Measurements from ENCODE around the gene PHF19. TPM values are rescaled to one million over a fixed set of nuclear protein-coding genes. Genes with fewer than 3 reads are reported as not detected.

Gene PHF19
- total RNA-seq, 2 donors from 2014 or later, result 19.9 to 37.6 TPM

DNA sequence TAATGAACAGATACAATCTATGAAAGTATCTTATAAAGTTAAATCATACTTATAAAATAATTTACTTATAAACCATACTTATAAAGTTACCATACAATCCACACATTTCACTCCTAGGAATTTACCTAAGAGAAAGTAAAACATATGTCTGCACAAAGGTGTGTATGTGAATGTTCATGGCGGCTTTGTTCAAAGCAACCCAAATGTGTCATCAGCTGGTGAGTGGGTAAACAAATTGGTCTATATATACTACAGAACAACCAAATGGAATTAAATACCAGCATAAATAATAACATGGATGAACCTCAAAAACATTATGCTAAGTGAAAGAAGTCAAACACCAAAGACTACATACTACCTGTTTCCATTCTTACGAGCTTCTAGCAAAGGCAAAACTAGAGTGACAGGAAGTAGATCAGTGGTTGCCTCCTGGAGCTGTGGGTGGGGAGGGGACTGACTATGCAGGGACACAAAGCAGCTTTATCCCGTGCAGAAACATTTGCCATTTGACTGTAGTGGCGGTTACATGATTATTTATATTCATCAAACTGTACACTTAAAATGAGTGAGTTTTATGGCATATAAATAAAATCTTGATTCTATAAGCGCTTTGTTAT lies 39.0 kb upstream of the PHF19 start:
- 50% methylated on average over 5 of the region's 5 CpGs for WGBS
- Histone ChIP-seq H3K36me3 (no peaks in the 10 kb centered on the region), H3K4me3 (no peak overlapping the region), H3K27me3 (replicated peaks; ENCODE audit: insufficient read depth) (no peaks in the 10 kb centered on the region), H3K27ac (peak overlapping the region; percentile 50 to 75), H3K4me1 (replicated peaks) (no peaks in the 10 kb centered on the region), H3K9me3 (no peaks in the 10 kb centered on the region)
- intact Hi-C loops (cut with DNase I), result loop anchor here (2.0 kb wide), 1 partner anchor 25 kb away; no protein-coding TSS in a partner anchor
- DNase-seq (ENCODE audit: low spot score), result peak; percentile 26
- TF ChIP-seq CTCF (IDR thresholded peaks at IDR 0.05) (no peak), POLR2AphosphoS5 (IDR thresholded peaks at IDR 0.05) (no peak)

- Histone ChIP-seq H3K36me3 (no peaks in the 10 kb centered on the region), H3K27ac (no peak overlapping the region), H3K4me3 (no peak overlapping the region), H3K4me1 (replicated peaks) (no peaks in the 10 kb centered on the region), H3K27me3 (replicated peaks; ENCODE audit: insufficient read depth) (no peaks in the 10 kb centered on the region), H3K9me3 (no peaks in the 10 kb centered on the region)
- WGBS, result 93% methylated on average over 6 of the region's 6 CpGs
- no peak for TF ChIP-seq CTCF (IDR thresholded peaks at IDR 0.05)
- TF ChIP-seq POLR2AphosphoS5 (IDR thresholded peaks at IDR 0.05), result no peak
- no peak for TF ChIP-seq POLR2A (IDR thresholded peaks at IDR 0.05)
- no peak for DNase-seq (ENCODE audit: low spot score)
- intact Hi-C loops (cut with DNase I), result no loop called here
Observed at GRCh38 chr9:120914953-120915352, 38.0 kb upstream of the PHF19 start.

- TF ChIP-seq POLR2AphosphoS5 (IDR thresholded peaks at IDR 0.05) (peak; percentile 5), POLR2A (IDR thresholded peaks at IDR 0.05) (no peak), CTCF (IDR thresholded peaks at IDR 0.05) (no peak)
- Histone ChIP-seq H3K4me1 (replicated peaks) (no peaks in the 10 kb centered on the region), H3K27me3 (replicated peaks; ENCODE audit: insufficient read depth) (no peaks in the 10 kb centered on the region), H3K9me3 (no peaks in the 10 kb centered on the region), H3K27ac (no peak overlapping the region), H3K4me3 (no peak overlapping the region), H3K36me3 (no peaks in the 10 kb centered on the region)
- DNase-seq (ENCODE audit: low spot score), result no peak
- intact Hi-C loops (cut with DNase I), result no loop called here
- WGBS, result 58% methylated on average over 3 of the region's 3 CpGs
Observed at GRCh38 chr9:120914396-120914795, 37.4 kb upstream of the PHF19 start.

DNA sequence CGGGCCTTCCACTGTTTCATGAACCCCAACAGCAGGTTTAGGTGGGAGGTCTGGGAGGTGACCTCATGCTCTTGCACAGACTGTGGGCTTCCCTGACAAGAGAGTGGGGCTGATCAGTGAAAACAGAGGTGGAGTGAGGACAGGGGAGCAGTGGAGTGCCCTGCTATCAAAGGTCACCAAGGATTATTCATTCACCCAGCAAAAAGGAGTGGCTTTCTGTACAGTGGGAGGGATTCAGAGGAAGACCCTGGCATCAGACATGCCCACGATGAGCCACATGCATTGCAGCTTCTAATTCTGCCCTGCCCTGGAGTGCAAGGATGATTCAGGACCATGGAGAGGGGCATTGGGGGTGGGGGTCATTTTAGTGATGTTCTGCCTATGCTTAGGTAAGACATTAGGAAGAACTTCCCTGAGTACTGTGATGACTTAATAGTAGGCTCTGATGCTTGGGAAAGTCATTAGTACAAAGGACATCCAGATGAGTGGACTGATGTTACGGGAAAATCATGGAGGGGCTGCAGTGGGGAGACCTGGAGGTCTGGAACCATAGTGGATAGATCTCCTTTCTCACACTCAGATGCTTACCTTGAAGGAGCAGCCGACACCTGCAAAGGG lies 36.8 kb upstream of the PHF19 start:
- no peak for TF ChIP-seq POLR2A (IDR thresholded peaks at IDR 0.05)
- no peak for TF ChIP-seq POLR2AphosphoS5 (IDR thresholded peaks at IDR 0.05)
- TF ChIP-seq CTCF (IDR thresholded peaks at IDR 0.05), result no peak
- no peak for DNase-seq (ENCODE audit: low spot score)
- no peaks in the 10 kb centered on the region for H3K4me1 ChIP-seq (replicated peaks)
- intact Hi-C loops (cut with DNase I), result no loop called here
- no peaks in the 10 kb centered on the region for H3K27me3 ChIP-seq (replicated peaks; ENCODE audit: insufficient read depth)
- no peak overlapping the region for H3K27ac ChIP-seq
- H3K4me3 ChIP-seq, result no peak overlapping the region
- 85% methylated on average over 4 of the region's 4 CpGs for WGBS
- H3K36me3 ChIP-seq, result no peaks in the 10 kb centered on the region
- H3K9me3 ChIP-seq, result no peaks in the 10 kb centered on the region
